Measurements from ENCODE around the gene SSC5D.

- TF ChIP-seq CTCF (conservative IDR thresholded peaks at IDR 0.05; ENCODE audit: low read depth, low read length) = no peak
- no peak for TF ChIP-seq POLR2A (IDR thresholded peaks at IDR 0.05; ENCODE audit: low read depth, low read length)
- TF ChIP-seq SMC3 (IDR thresholded peaks at IDR 0.05; ENCODE audit: low read depth, low read length) = no peak
- TF ChIP-seq CEBPB (IDR thresholded peaks at IDR 0.05; ENCODE audit: low read depth, low read length) = no peak
- TF ChIP-seq MAZ (IDR thresholded peaks at IDR 0.05; ENCODE audit: borderline replicate concordance, low read depth, low read length) = no peak
- TF ChIP-seq ELK1 (IDR thresholded peaks at IDR 0.05; ENCODE audit: borderline replicate concordance, low read depth, low read length) = no peak
These were observed 14.8 kb upstream of the SSC5D start for GRCh38 chr19:55473225-55474012.

All from IMR-90 (cell line).